HEK293 (cell line): ENCODE data around the gene MAP3K15.

ENCODE experiments used
- CTCF ChIA-PET: fragments of 350-600 bp; formaldehyde crosslinking; extraction: SDS; loops from one replicate; lab custom pipeline; 2021; ENCODE audit warnings: antibody characterized with exemption; lab: Yijun Ruan, JAX
- POLR2A ChIA-PET: fragments of 300-600 bp; formaldehyde crosslinking; extraction: SDS; loops from one replicate; lab custom pipeline; 2020; ENCODE audit warnings: antibody characterized with exemption, inconsistent platforms; lab: Yijun Ruan, JAX
- H3K27ac ChIP-seq: fragments of 200-500 bp; sonication (Bioruptor generic); 2 replicates; pipeline ENCODE4 v1.5.1; 2014; ENCODE audit warnings: low read depth, low read length, control low read depth, inconsistent platforms; ENCODE audit errors: extremely low read depth
- H3K36me3 ChIP-seq, 2 experiments: fragments of 200-500 bp in 1 of 2; sonication (Bioruptor generic) in 1 of 2; 1 replicate in 1 of 2; 2 replicates in 1 of 2; pipeline ENCODE4 v1.5.1; 2014 to 2017; ENCODE audit warnings: inconsistent platforms in 2 of 2, low read length in 2 of 2; ENCODE audit not compliant: control insufficient read depth in 2 of 2, insufficient read depth in 1 of 2
- H3K4me1 ChIP-seq: fragments of 200-500 bp; sonication (Bioruptor generic); 2 replicates; pipeline ENCODE4 v1.5.1; 2014; ENCODE audit warnings: mild to moderate bottlenecking, low read length, inconsistent platforms; ENCODE audit not compliant: control insufficient read depth, insufficient read depth
- H3K4me3 ChIP-seq: 2 replicates; pipeline ENCODE4 v1.5.1; 2011; ENCODE audit warnings: low read depth, mild to moderate bottlenecking, control low read depth, low read length, moderate library complexity
- H3K9me3 ChIP-seq: fragments of 200-500 bp; sonication (Bioruptor generic); 2 replicates; pipeline ENCODE4 v1.5.1; 2014; ENCODE audit warnings: low read depth, low read length, inconsistent platforms; ENCODE audit not compliant: control insufficient read depth, insufficient read depth
- BCL11B ChIP-seq: fragments of 450-650 bp; formaldehyde crosslinking; IDR thresholded peaks from 2 replicates; pipeline ENCODE4 v1.5.1; 2016; ENCODE audit warnings: low read depth, missing biosample characterization, missing genetic modification characterization
- GLIS2 ChIP-seq: fragments of 450-650 bp; formaldehyde crosslinking; IDR thresholded peaks from 2 replicates; pipeline ENCODE4 v1.5.1; 2016; ENCODE audit warnings: missing biosample characterization, missing genetic modification characterization
- OVOL3 ChIP-seq: fragments of 450-650 bp; formaldehyde crosslinking; IDR thresholded peaks from 2 replicates; pipeline ENCODE4 v1.5.1; 2016; ENCODE audit warnings: missing biosample characterization, missing genetic modification characterization
- RBAK ChIP-seq: fragments of 450-650 bp; formaldehyde crosslinking; IDR thresholded peaks from 2 replicates; pipeline ENCODE4 v1.5.1; 2016; ENCODE audit warnings: missing biosample characterization, missing genetic modification characterization
- ZBTB20 ChIP-seq: fragments of 450-650 bp; formaldehyde crosslinking; IDR thresholded peaks from 2 replicates; pipeline ENCODE4 v1.5.1; 2016; ENCODE audit warnings: missing biosample characterization, missing genetic modification characterization
- ZNF155 ChIP-seq: fragments of 450-650 bp; formaldehyde crosslinking; IDR thresholded peaks from 2 replicates; pipeline ENCODE4 v1.5.1; 2016; ENCODE audit warnings: missing biosample characterization, missing genetic modification characterization
- ZNF214 ChIP-seq: fragments of 450-650 bp; formaldehyde crosslinking; IDR thresholded peaks from 2 replicates; pipeline ENCODE4 v1.5.1; 2017; ENCODE audit warnings: missing biosample characterization, mild to moderate bottlenecking, missing genetic modification characterization, borderline replicate concordance
- ZNF221 ChIP-seq: fragments of 450-650 bp; formaldehyde crosslinking; IDR thresholded peaks from 2 replicates; pipeline ENCODE4 v1.5.1; 2017; ENCODE audit warnings: missing biosample characterization, missing genetic modification characterization, borderline replicate concordance
- ZNF239 ChIP-seq: fragments of 450-650 bp; formaldehyde crosslinking; IDR thresholded peaks from 2 replicates; pipeline ENCODE4 v1.5.1; 2016; ENCODE audit warnings: missing biosample characterization, missing genetic modification characterization
- ZNF274 ChIP-seq, 2 experiments: fragments of 200-500 bp in 1 of 2; fragments of 450-650 bp in 1 of 2; sonication (Bioruptor generic) in 1 of 2; formaldehyde crosslinking in 1 of 2; IDR thresholded peaks; 2 replicates each; pipeline versions ENCODE4 v1.5.1 to v1.6.1; 2014 to 2016; ENCODE audit warnings: borderline replicate concordance in 1 of 2, inconsistent platforms in 1 of 2, low read length in 1 of 2, missing biosample characterization in 1 of 2, missing genetic modification characterization in 1 of 2
- ZNF350 ChIP-seq: fragments of 450-650 bp; formaldehyde crosslinking; IDR thresholded peaks from 2 replicates; pipeline ENCODE4 v1.5.0; 2017; ENCODE audit warnings: missing biosample characterization, mild to moderate bottlenecking, missing genetic modification characterization
- ZNF404 ChIP-seq: fragments of 450-650 bp; formaldehyde crosslinking; IDR thresholded peaks from 2 replicates; pipeline ENCODE4 v1.5.1; 2017; ENCODE audit warnings: missing biosample characterization, missing genetic modification characterization
- ZNF48 ChIP-seq: fragments of 450-650 bp; formaldehyde crosslinking; IDR thresholded peaks from 2 replicates; pipeline ENCODE4 v1.5.1; 2016; ENCODE audit warnings: missing biosample characterization, missing genetic modification characterization
- ZNF664 ChIP-seq: fragments of 450-650 bp; formaldehyde crosslinking; IDR thresholded peaks from 2 replicates; pipeline ENCODE4 v1.5.1; 2016; ENCODE audit warnings: missing biosample characterization, missing genetic modification characterization
- ZNF792 ChIP-seq: fragments of 450-650 bp; formaldehyde crosslinking; IDR thresholded peaks from 2 replicates; pipeline ENCODE4 v1.5.1; 2016; ENCODE audit warnings: missing biosample characterization, missing genetic modification characterization
- ZNF830 ChIP-seq: fragments of 450-650 bp; IDR thresholded peaks from 2 replicates; pipeline ENCODE4 v1.5.0; 2018; ENCODE audit warnings: missing biosample characterization, missing genetic modification characterization, low read depth, mild to moderate bottlenecking, moderate library complexity
- ZSCAN30 ChIP-seq: fragments of 450-650 bp; IDR thresholded peaks from 2 replicates; pipeline ENCODE4 v1.5.1; 2018; ENCODE audit warnings: missing biosample characterization, mild to moderate bottlenecking, missing genetic modification characterization, moderate library complexity
- TF ChIP-seq, protein P1 (sequence below): fragments of 450-650 bp; formaldehyde crosslinking; IDR thresholded peaks from 2 replicates; pipeline ENCODE4 v1.5.1; 2016; ENCODE audit warnings: missing biosample characterization, missing genetic modification characterization, borderline replicate concordance
- TF ChIP-seq, protein P2 (sequence below): fragments of 450-650 bp; formaldehyde crosslinking; IDR thresholded peaks from 2 replicates; pipeline ENCODE4 v1.5.1; 2016; ENCODE audit warnings: missing biosample characterization, missing genetic modification characterization
- TF ChIP-seq, protein P3 (sequence below): fragments of 450-650 bp; formaldehyde crosslinking; IDR thresholded peaks from 2 replicates; pipeline ENCODE4 v1.5.1; 2016; ENCODE audit warnings: missing biosample characterization, missing genetic modification characterization

The MAP3K15 gene

DNA sequence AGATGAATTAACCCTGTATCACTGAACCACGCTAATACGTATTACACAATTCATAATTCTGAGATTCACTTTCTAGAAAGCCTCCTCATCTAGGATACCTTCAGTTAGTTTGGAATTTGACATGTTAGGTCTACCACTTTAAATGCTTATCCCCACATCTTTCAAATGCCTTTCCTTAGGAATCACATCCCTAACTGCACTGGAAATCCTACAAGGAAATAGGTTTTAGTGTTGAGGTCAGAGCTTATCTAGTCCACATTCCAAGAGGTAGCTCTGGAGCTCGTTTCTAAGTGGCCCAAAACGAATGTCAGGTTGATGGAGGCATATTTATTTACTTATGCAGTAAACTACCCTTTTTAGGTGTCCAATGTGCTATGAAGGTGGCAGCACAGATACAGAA lies 153.6 kb downstream of the MAP3K15 start:
- TF ChIP-seq, protein P1, sequence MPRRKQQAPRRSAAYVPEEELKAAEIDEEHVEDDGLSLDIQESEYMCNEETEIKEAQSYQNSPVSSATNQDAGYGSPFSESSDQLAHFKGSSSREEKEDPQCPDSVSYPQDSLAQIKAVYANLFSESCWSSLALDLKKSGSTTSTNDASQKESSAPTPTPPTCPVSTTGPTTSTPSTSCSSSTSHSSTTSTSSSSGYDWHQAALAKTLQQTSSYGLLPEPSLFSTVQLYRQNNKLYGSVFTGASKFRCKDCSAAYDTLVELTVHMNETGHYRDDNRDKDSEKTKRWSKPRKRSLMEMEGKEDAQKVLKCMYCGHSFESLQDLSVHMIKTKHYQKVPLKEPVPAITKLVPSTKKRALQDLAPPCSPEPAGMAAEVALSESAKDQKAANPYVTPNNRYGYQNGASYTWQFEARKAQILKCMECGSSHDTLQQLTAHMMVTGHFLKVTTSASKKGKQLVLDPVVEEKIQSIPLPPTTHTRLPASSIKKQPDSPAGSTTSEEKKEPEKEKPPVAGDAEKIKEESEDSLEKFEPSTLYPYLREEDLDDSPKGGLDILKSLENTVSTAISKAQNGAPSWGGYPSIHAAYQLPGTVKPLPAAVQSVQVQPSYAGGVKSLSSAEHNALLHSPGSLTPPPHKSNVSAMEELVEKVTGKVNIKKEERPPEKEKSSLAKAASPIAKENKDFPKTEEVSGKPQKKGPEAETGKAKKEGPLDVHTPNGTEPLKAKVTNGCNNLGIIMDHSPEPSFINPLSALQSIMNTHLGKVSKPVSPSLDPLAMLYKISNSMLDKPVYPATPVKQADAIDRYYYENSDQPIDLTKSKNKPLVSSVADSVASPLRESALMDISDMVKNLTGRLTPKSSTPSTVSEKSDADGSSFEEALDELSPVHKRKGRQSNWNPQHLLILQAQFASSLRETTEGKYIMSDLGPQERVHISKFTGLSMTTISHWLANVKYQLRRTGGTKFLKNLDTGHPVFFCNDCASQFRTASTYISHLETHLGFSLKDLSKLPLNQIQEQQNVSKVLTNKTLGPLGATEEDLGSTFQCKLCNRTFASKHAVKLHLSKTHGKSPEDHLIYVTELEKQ = no peak

DNA sequence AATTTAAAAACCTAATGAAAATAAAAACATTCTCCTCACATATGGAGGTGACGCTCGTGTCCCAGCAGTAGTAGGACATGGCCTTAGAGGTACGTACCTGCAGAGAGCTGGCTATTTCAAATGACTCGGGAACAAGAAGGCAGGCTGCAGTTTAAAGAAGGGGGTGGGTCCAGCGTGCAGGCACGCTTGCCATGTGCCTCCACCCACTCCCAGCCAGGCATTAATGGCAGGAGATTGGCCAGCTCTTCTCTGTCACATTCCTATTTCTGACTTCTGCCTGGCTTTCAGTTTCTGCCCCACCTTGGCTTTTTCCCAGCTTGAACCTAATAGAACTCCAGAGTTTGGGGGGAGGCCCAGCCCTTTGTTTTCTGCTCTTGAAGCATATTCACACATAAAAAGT lies 154.4 kb downstream of the MAP3K15 start:
- H3K4me3 ChIP-seq = no peak overlapping the region
- TF ChIP-seq ZNF48 (tag by site-specific recombination) = no peak
- TF ChIP-seq ZNF404 (tag by site-specific recombination) = no peak
- no peak overlapping the region for H3K27ac ChIP-seq
- POLR2A ChIA-PET = no interaction called here
- CTCF ChIA-PET = interaction anchor here (1.6 kb wide), 1 partner anchor 21 kb away, joined by 4 read pairs; no protein-coding TSS in a partner anchor
- peaks cover 21 to 84% of the 10 kb centered on the region in 2 experiments for H3K36me3 ChIP-seq
- H3K9me3 ChIP-seq = no peaks in the 10 kb centered on the region
- no peaks in the 10 kb centered on the region for H3K4me1 ChIP-seq

More for the DNA sequence above, 153.6 kb downstream of the MAP3K15 start:
- peaks cover 21 to 83% of the 10 kb centered on the region in 2 experiments for H3K36me3 ChIP-seq
- POLR2A ChIA-PET = interaction anchor here (0.6 kb wide), 1 partner anchor 53 kb away, joined by 4 read pairs; no protein-coding TSS in a partner anchor
- no peak overlapping the region for H3K4me3 ChIP-seq
- no peak overlapping the region for H3K27ac ChIP-seq
- CTCF ChIA-PET = no interaction called here
- H3K4me1 ChIP-seq = no peaks in the 10 kb centered on the region
- no peaks in the 10 kb centered on the region for H3K9me3 ChIP-seq

DNA sequence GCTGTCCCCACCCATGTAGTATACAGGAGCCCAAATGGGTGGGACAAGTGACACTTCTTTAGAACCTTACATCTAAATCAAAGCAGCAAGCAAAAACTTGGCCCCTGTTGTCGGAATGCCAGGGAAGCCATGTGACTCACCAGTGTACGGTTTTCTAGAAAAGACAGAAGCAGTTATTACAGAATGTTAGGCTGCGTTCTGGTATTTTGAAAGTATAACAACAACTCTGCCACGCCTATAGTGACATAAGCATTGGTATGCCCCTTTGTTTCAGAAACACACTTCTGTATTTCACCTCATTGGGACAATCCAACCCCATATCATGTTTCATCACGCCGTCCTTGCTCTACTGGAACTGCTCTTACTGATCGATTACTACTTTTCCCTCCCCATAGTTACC lies 156.8 kb downstream of the MAP3K15 start:
- ChIA-PET POLR2A (no interaction called here), CTCF (interaction anchor here (0.5 kb wide), 1 partner anchor 177 kb away, joined by 3 read pairs; no protein-coding TSS in a partner anchor)
- H3K4me1 ChIP-seq = no peaks in the 10 kb centered on the region
- H3K36me3 ChIP-seq = peaks cover 30 to 98% of the 10 kb centered on the region in 2 experiments
- no peak overlapping the region for H3K4me3 ChIP-seq
- H3K9me3 ChIP-seq = no peaks in the 10 kb centered on the region
- TF ChIP-seq ZNF792 (tag by site-specific recombination) (no peak), ZNF239 (tag by site-specific recombination) (no peak), ZNF350 (tag by site-specific recombination) (no peak), OVOL3 (tag by site-specific recombination) (no peak), RBAK (tag by site-specific recombination) (no peak), ZBTB20 (no peak), ZNF214 (no peak), ZNF664 (no peak), ZSCAN30 (tag by site-specific recombination) (no peak), ZNF221 (tag by site-specific recombination) (no peak), ZNF155 (no peak), ZNF830 (tag by site-specific recombination) (no peak), ZNF274 (IDR thresholded peaks at IDR 0.05; ENCODE audit: low read length) (no peak), ZNF274 (tag by site-specific recombination; IDR thresholded peaks at IDR 0.05; ENCODE audit: borderline replicate concordance) (no peak), BCL11B (tag by site-specific recombination) (no peak), GLIS2 (no peak)
- TF ChIP-seq, protein P2, sequence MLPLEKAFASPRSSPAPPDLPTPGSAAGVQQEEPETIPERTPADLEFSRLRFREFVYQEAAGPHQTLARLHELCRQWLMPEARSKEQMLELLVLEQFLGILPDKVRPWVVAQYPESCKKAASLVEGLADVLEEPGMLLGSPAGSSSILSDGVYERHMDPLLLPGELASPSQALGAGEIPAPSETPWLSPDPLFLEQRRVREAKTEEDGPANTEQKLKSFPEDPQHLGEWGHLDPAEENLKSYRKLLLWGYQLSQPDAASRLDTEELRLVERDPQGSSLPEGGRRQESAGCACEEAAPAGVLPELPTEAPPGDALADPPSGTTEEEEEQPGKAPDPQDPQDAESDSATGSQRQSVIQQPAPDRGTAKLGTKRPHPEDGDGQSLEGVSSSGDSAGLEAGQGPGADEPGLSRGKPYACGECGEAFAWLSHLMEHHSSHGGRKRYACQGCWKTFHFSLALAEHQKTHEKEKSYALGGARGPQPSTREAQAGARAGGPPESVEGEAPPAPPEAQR (tag by site-specific recombination) = no peak
- TF ChIP-seq, protein P3, sequence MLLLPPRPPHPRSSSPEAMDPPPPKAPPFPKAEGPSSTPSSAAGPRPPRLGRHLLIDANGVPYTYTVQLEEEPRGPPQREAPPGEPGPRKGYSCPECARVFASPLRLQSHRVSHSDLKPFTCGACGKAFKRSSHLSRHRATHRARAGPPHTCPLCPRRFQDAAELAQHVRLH = no peak
- no peak overlapping the region for H3K27ac ChIP-seq
